H1 (cell line): ENCODE results near the gene TTC33. TPM values are rescaled to one million over a fixed set of nuclear protein-coding genes. Genes with fewer than 3 reads are reported as not detected.

ENCODE experiments used
- CTCF ChIA-PET: fragments of 300-600 bp; sonication (Branson Sonifier 250); formaldehyde crosslinking; loops from one replicate; lab custom pipeline; 2021; ENCODE audit not compliant: partially characterized antibody; lab: Charles Lee
- POLR2A ChIA-PET: fragments of 300-600 bp; sonication (Branson Sonifier 250); formaldehyde crosslinking; loops from one replicate; lab custom pipeline; 2021; ENCODE audit warnings: inconsistent platforms; ENCODE audit not compliant: partially characterized antibody; lab: Charles Lee
- DNase-seq, 2 experiments: peaks; one replicate each; pipeline versions ENCODE4 v3.0.0 to v3.0.0-alpha.2; 2010 to 2022; ENCODE audit warnings: low spot score in 2 of 2, low read depth in 1 of 2, mixed read lengths in 1 of 2
- FAIRE-seq: peaks from 2 replicates; lab custom pipeline; 2011; peaks lifted over from hg19 to GRCh38; lab: Jason Lieb, UNC
- H2AFZ ChIP-seq: 2 replicates; pipeline ENCODE4 v1.8.1; 2012; ENCODE audit warnings: low read length, inconsistent platforms
- H2AK5ac ChIP-seq: 2 replicates; pipeline ENCODE4 v1.6.1; 2013; ENCODE audit warnings: low read depth, low read length
- H2BK120ac ChIP-seq: replicated peaks from 2 replicates; pipeline ENCODE3; 2013; ENCODE audit warnings: low read depth, low read length, inconsistent platforms
- H2BK12ac ChIP-seq: 2 replicates; pipeline ENCODE4 v1.6.1; 2013; ENCODE audit warnings: low read depth, low read length
- H2BK15ac ChIP-seq: 2 replicates; pipeline ENCODE4 v1.6.1; 2013; ENCODE audit warnings: low read length
- H2BK20ac ChIP-seq: 2 replicates; pipeline ENCODE4 v1.6.1; 2013; ENCODE audit warnings: low read length
- H2BK5ac ChIP-seq: 2 replicates; pipeline ENCODE4 v1.6.1; 2013; ENCODE audit warnings: low read depth, low read length
- H3K14ac ChIP-seq: 2 replicates; pipeline ENCODE4 v1.6.1; 2013; ENCODE audit warnings: inconsistent platforms; ENCODE audit not compliant: insufficient read length
- H3K18ac ChIP-seq: 2 replicates; pipeline ENCODE4 v1.6.1; 2013; ENCODE audit warnings: low read length; ENCODE audit errors: extremely low read depth
- H3K23ac ChIP-seq: 2 replicates; pipeline ENCODE4 v1.6.1; 2013; ENCODE audit warnings: inconsistent platforms; ENCODE audit not compliant: insufficient read length
- H3K23me2 ChIP-seq: 2 replicates; pipeline ENCODE4 v1.6.1; 2013; ENCODE audit warnings: low read depth, low read length
- H3K27ac ChIP-seq: 2 replicates; pipeline ENCODE4 v1.6.1; 2011; ENCODE audit warnings: low read depth, low read length, inconsistent platforms
- H3K27me3 ChIP-seq, 4 experiments: replicated peaks in 1 of 4; 1 replicate in 1 of 4; 2 replicates in 3 of 4; pipeline versions ENCODE4 v1.6.1 to v1.8.1; 2011 to 2013; ENCODE audit warnings: low read length in 3 of 4, mild to moderate bottlenecking in 3 of 4, inconsistent platforms in 2 of 4, mixed read lengths in 2 of 4, moderate library complexity in 1 of 4; ENCODE audit not compliant: control insufficient read depth in 3 of 4, insufficient read depth in 3 of 4; ENCODE audit errors: extremely low read depth in 1 of 4
- H3K36me3 ChIP-seq, 4 experiments: 2 replicates each; pipeline versions ENCODE4 v1.6.1 to v1.8.1; 2011 to 2013; ENCODE audit warnings: mild to moderate bottlenecking in 4 of 4, low read length in 3 of 4, moderate library complexity in 2 of 4, control low read depth in 1 of 4, inconsistent platforms in 1 of 4; ENCODE audit not compliant: insufficient read depth in 4 of 4, control insufficient read depth in 2 of 4
- H3K4ac ChIP-seq: replicated peaks from 2 replicates; pipeline ENCODE3; 2013; ENCODE audit warnings: low read length, low read depth, mixed read lengths, inconsistent platforms; ENCODE audit not compliant: insufficient read length
- H3K4me1 ChIP-seq, 4 experiments: replicated peaks in 1 of 4; 1 replicate in 1 of 4; 2 replicates in 3 of 4; pipeline versions ENCODE4 v1.6.1 to v1.8.1; 2011 to 2013; ENCODE audit warnings: low read length in 3 of 4, inconsistent platforms in 2 of 4, mixed read lengths in 1 of 4; ENCODE audit not compliant: insufficient read depth in 4 of 4, control insufficient read depth in 3 of 4
- H3K4me2 ChIP-seq, 2 experiments: 2 replicates each; pipeline versions ENCODE4 v1.6.1 to v1.8.1; 2011 to 2013; ENCODE audit warnings: low read depth in 2 of 2, low read length in 2 of 2, control low read depth in 1 of 2, inconsistent platforms in 1 of 2, mild to moderate bottlenecking in 1 of 2; ENCODE audit not compliant: insufficient read depth in 1 of 2
- H3K4me3 ChIP-seq, 4 experiments: fragments of 200-600, 300-600 bp in 1 of 4; sonication (generic), shearing (Covaris generic), sonication (Bioruptor Twin) in 1 of 4; 2 replicates each; pipeline versions ENCODE4 v1.5.1 to v1.8.1; 2011 to 2016; ENCODE audit warnings: low read length in 4 of 4, low read depth in 3 of 4, control low read depth in 2 of 4, inconsistent platforms in 2 of 4, mild to moderate bottlenecking in 2 of 4, mixed read lengths in 1 of 4, moderate library complexity in 1 of 4; ENCODE audit not compliant: insufficient read depth in 2 of 4; ENCODE audit errors: extremely low read depth in 1 of 4
- H3K56ac ChIP-seq: replicated peaks from 2 replicates; pipeline ENCODE3; 2013; ENCODE audit warnings: low read depth, mild to moderate bottlenecking, mixed read lengths, low read length, inconsistent platforms; ENCODE audit not compliant: insufficient read length
- H3K79me1 ChIP-seq: 2 replicates; pipeline ENCODE4 v1.6.1; 2013; ENCODE audit warnings: low read depth, low read length, control low read depth
- H3K79me2 ChIP-seq, 2 experiments: 2 replicates each; pipeline versions ENCODE4 v1.6.1 to v1.8.1; 2012 to 2013; ENCODE audit warnings: low read length in 2 of 2, mild to moderate bottlenecking in 2 of 2, inconsistent platforms in 1 of 2; ENCODE audit not compliant: insufficient read depth in 2 of 2, control insufficient read depth in 1 of 2
- H3K9ac ChIP-seq, 4 experiments: replicated peaks in 1 of 4; 1 replicate in 1 of 4; 2 replicates in 3 of 4; pipeline versions ENCODE4 v1.6.1 to v1.8.1; 2011 to 2013; ENCODE audit warnings: low read depth in 3 of 4, low read length in 3 of 4, control low read depth in 2 of 4, mild to moderate bottlenecking in 2 of 4, moderate library complexity in 2 of 4, inconsistent platforms in 1 of 4; ENCODE audit errors: extremely low read depth in 1 of 4
- H3K9me3 ChIP-seq, 2 experiments: 2 replicates each; pipeline versions ENCODE4 v1.6.1 to v1.8.1; 2012 to 2013; ENCODE audit warnings: mild to moderate bottlenecking in 2 of 2, moderate library complexity in 2 of 2, control low read depth in 1 of 2, inconsistent platforms in 1 of 2, low read depth in 1 of 2, low read length in 1 of 2, mixed read lengths in 1 of 2; ENCODE audit not compliant: insufficient read depth in 2 of 2
- H4K20me1 ChIP-seq, 2 experiments: replicated peaks in 1 of 2; 2 replicates each; pipeline versions ENCODE3 to v1.8.1; 2011 to 2013; ENCODE audit warnings: inconsistent platforms in 2 of 2, low read length in 2 of 2, mild to moderate bottlenecking in 1 of 2; ENCODE audit not compliant: insufficient read depth in 2 of 2, control insufficient read depth in 1 of 2
- H4K5ac ChIP-seq: 2 replicates; pipeline ENCODE4 v1.6.1; 2013; ENCODE audit warnings: low read length, low read depth, mixed read lengths, inconsistent platforms; ENCODE audit not compliant: insufficient read length
- H4K8ac ChIP-seq: 2 replicates; pipeline ENCODE4 v1.8.0; 2013; ENCODE audit warnings: mild to moderate bottlenecking, moderate library complexity, low read length, inconsistent platforms; ENCODE audit not compliant: insufficient read depth; ENCODE audit errors: extremely low read depth
- H4K91ac ChIP-seq: replicated peaks from 2 replicates; pipeline ENCODE3; 2013; ENCODE audit warnings: low read length, mixed read lengths, inconsistent platforms; ENCODE audit not compliant: insufficient read length
- ASH2L ChIP-seq: fragments of 200-600, 300-600 bp; sonication (generic); IDR thresholded peaks from one replicate; pipeline ENCODE4 v1.7.1; 2017; ENCODE audit warnings: low read length
- E2F6 ChIP-seq: IDR thresholded peaks from 2 replicates; pipeline ENCODE4 v1.6.1; 2012; ENCODE audit warnings: inconsistent platforms
- HDAC6 ChIP-seq: IDR thresholded peaks from one replicate; pipeline ENCODE4 v1.7.1; 2012; ENCODE audit warnings: low read depth, mild to moderate bottlenecking, inconsistent platforms, low read length, moderate library complexity
- NRF1 ChIP-seq: IDR thresholded peaks from 2 replicates; pipeline ENCODE4 v1.6.1; 2011; ENCODE audit warnings: mild to moderate bottlenecking, low read depth, low read length, improper control_type of control experiment
- PHF8 ChIP-seq: fragments of 200-600 bp; sonication (generic); conservative IDR thresholded peaks from 2 replicates; pipeline ENCODE4 v1.7.1; 2012; ENCODE audit warnings: low read depth, mild to moderate bottlenecking, inconsistent platforms, low read length, moderate library complexity
- POLR2A ChIP-seq, 2 experiments: IDR thresholded peaks; 1 replicate in 1 of 2; 2 replicates in 1 of 2; pipeline ENCODE4 v1.6.1; 2011; ENCODE audit warnings: low read depth in 2 of 2, low read length in 2 of 2, mild to moderate bottlenecking in 2 of 2; ENCODE audit errors: control extremely low read depth in 1 of 2
- POLR2AphosphoS5 ChIP-seq: IDR thresholded peaks from 2 replicates; pipeline ENCODE4 v1.6.1; 2011; ENCODE audit warnings: low read depth, low read length
- RAD21 ChIP-seq, 2 experiments: IDR thresholded peaks in 1 of 2; conservative IDR thresholded peaks in 1 of 2; 2 replicates each; pipeline ENCODE4 v1.6.1; 2011; ENCODE audit warnings: low read depth in 2 of 2, low read length in 2 of 2, improper control_type of control experiment in 1 of 2, inconsistent platforms in 1 of 2, mild to moderate bottlenecking in 1 of 2, moderate library complexity in 1 of 2
- SIX5 ChIP-seq: IDR thresholded peaks from 2 replicates; pipeline ENCODE4 v1.6.1; 2011; ENCODE audit warnings: mild to moderate bottlenecking, low read depth, low read length
- SP1 ChIP-seq: IDR thresholded peaks from 2 replicates; pipeline ENCODE4 v1.6.1; 2011; ENCODE audit warnings: low read depth, low read length
- TAF1 ChIP-seq: IDR thresholded peaks from 2 replicates; pipeline ENCODE4 v1.6.1; 2011; ENCODE audit warnings: mild to moderate bottlenecking, low read depth, low read length
- TAF7 ChIP-seq: optimal IDR thresholded peaks from 2 replicates; pipeline ENCODE3; 2011; ENCODE audit warnings: low read depth, mild to moderate bottlenecking, inconsistent platforms, low read length, moderate library complexity, borderline replicate concordance
- TCF12 ChIP-seq: IDR thresholded peaks from 2 replicates; pipeline ENCODE4 v1.6.1; 2011; ENCODE audit warnings: low read depth, mild to moderate bottlenecking, low read length
- YY1 ChIP-seq: IDR thresholded peaks from 2 replicates; pipeline ENCODE4 v1.6.1; 2011; ENCODE audit warnings: low read depth, mild to moderate bottlenecking, low read length
- WGBS, 2 experiments: shearing (Covaris generic) in 1 of 2; methylation state at CpG; one replicate each; pipeline versions ENCODE4 v1.1.6 to v1.1.7; 2013 to 2015; ENCODE audit warnings: low lambda C conversion rate in 2 of 2, mixed read lengths in 2 of 2, inconsistent platforms in 1 of 2, low coverage in 1 of 2, missing lambda C conversion rate in 1 of 2; ENCODE audit not compliant: insufficient replicate concordance in 2 of 2, insufficient coverage in 1 of 2, insufficient read length in 1 of 2; ENCODE audit errors: extremely low coverage in 1 of 2, missing lambda C conversion rate in 1 of 2; 5-methylcytosine and 5-hydroxymethylcytosine counted together
- polyA plus RNA-seq, 7 experiments: library from polyadenylated mRNA; depleted of rRNA in 3 of 7; stranded (reverse) in 5 of 7; unstranded in 2 of 7; fragments of >200 nt in 5 of 7; fragments of 200-250 nt in 2 of 7; gene quantifications; 1 replicate in 5 of 7; 2 replicates in 1 of 7; 4 replicates in 1 of 7; pipeline versions ENCODE4 v1.2.1 to v1.2.3, GENCODE V29; 2011 to 2013; ENCODE audit warnings: missing spikeins in 2 of 7, mixed read lengths in 2 of 7
- total RNA-seq: library from RNA; stranded (reverse); fragmentation: NEBNext Ultra II Directional; extraction: Animal tissue kit (Norgen Biotek cat#: 25700); gene quantifications from 2 replicates; pipeline ENCODE4 v1.2.1, GENCODE V29; 2021
- TF ChIP-seq, protein P1 (sequence below): IDR thresholded peaks from 2 replicates; pipeline ENCODE4 v1.6.1; 2012; ENCODE audit warnings: inconsistent platforms

The TTC33 gene
- total and polyA plus RNA-seq, 2 of the 8 experiments (the other 6 are each of a cell fraction or from before 2014, with no cell fraction given) = 1.2 to 12.6 TPM

GRCh38 chr5:40571729-40572128, 184.0 kb downstream of the TTC33 start:
- no peak overlapping the region for H3K4me3 ChIP-seq
- H3K4me2 ChIP-seq = no peak overlapping the region
- no peak overlapping the region for H2BK12ac ChIP-seq
- no peak overlapping the region for H3K23ac ChIP-seq
- no peaks in the 10 kb centered on the region for H3K9me3 ChIP-seq
- DNase-seq (no peak), FAIRE-seq (no peak)
- no peak overlapping the region for H3K9ac ChIP-seq
- no peak overlapping the region for H2BK120ac ChIP-seq
- CTCF ChIA-PET = no interaction called here
- POLR2A ChIA-PET = no interaction called here
- H3K18ac ChIP-seq = no peak overlapping the region
- no peaks in the 10 kb centered on the region for H3K4me1 ChIP-seq
- H3K27me3 ChIP-seq = no peaks in the 10 kb centered on the region
- no peaks in the 10 kb centered on the region for H3K36me3 ChIP-seq
- TF ChIP-seq TAF7 (no peak), YY1 (no peak), TAF1 (no peak), ASH2L (no peak), POLR2A (IDR thresholded peaks at IDR 0.05; ENCODE audit: control extremely low read depth in 1 of 2, low read depth in 2 of 2, low read length in 2 of 2) (no peak), E2F6 (no peak), SP1 (no peak), POLR2AphosphoS5 (no peak), RAD21 (IDR thresholded peaks at IDR 0.05 in 1 of 2, conservative IDR thresholded peaks at IDR 0.05 in 1 of 2; ENCODE audit: low read depth in 2 of 2, low read length in 2 of 2) (no peak), SIX5 (no peak), HDAC6 (no peak), PHF8 (no peak), NRF1 (no peak), TCF12 (no peak)
- TF ChIP-seq, protein P1, sequence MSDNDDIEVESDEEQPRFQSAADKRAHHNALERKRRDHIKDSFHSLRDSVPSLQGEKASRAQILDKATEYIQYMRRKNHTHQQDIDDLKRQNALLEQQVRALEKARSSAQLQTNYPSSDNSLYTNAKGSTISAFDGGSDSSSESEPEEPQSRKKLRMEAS = no peak
- no peak overlapping the region for H2BK5ac ChIP-seq
- H3K4ac ChIP-seq = no peak overlapping the region
- H2BK20ac ChIP-seq = no peak overlapping the region
- no peak overlapping the region for H4K8ac ChIP-seq
- no peak overlapping the region for H2AK5ac ChIP-seq
- no peaks in the 10 kb centered on the region for H4K20me1 ChIP-seq
- WGBS, 2 experiments = 90% methylated on average over 2 of the region's 2 CpGs; no CpG with 5 or more reads in 1 of the 2 experiments
- H3K14ac ChIP-seq = no peak overlapping the region
- H3K56ac ChIP-seq = no peak overlapping the region
- no peak overlapping the region for H2AFZ ChIP-seq
- no peak overlapping the region for H4K91ac ChIP-seq
- H3K79me2 ChIP-seq = no peaks in the 10 kb centered on the region
- no peaks in the 10 kb centered on the region for H3K23me2 ChIP-seq
- no peaks in the 10 kb centered on the region for H3K79me1 ChIP-seq
- no peak overlapping the region for H3K27ac ChIP-seq
- no peak overlapping the region for H4K5ac ChIP-seq
- no peak overlapping the region for H2BK15ac ChIP-seq
